ENCODE data around the gene SRGAP3. TPM values are rescaled to one million over a fixed set of nuclear protein-coding genes. Genes with fewer than 3 reads are reported as not detected.

SRGAP3 gene
- total and polyA plus RNA-seq, 2 donors (not counting 1 experiment from before 2014, with no cell fraction given), result 1.4 to 1.5 TPM

DNA sequence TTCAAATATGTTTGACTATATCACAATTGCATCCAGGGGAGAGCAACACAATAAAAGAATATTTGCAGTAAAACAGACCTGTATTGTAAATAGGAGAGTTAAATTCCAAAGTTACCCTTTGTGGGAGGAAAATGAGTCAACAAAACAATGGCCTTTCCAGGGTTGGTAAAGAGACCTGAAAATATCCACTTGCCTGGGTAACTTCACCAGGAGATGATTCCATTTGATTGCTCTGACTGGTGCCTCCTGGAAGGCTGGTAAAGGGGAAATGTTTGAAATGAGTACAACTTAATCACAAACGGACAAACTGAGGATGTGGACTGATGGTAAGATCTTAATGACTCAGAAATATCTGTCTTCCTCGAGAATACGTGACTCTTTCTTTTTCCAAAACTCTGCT lies 43.6 kb upstream of the SRGAP3 start:
- no peaks in the 10 kb centered on the region for H3K9me3 Mint-ChIP-seq (ENCODE audit: insufficient read depth)
- no peaks in the 10 kb centered on the region for H4K20me1 ChIP-seq (ENCODE audit: control insufficient read depth, insufficient read depth, low read length, poor library complexity, severe bottlenecking)
- ChIA-PET CTCF (interaction anchor here (0.6 kb wide), 1 partner anchor 784 kb away, joined by 3 read pairs; no protein-coding TSS in a partner anchor), POLR2A (no interaction called here)
- no peaks in the 10 kb centered on the region for H3K79me2 ChIP-seq (ENCODE audit: control insufficient read depth, insufficient read depth, low read length)
- no peak overlapping the region for H3K9ac ChIP-seq (ENCODE audit: low read length)
- H3K4me3 ChIP-seq (ENCODE audit: control extremely low read depth in 1 of 5, extremely low read depth in 1 of 5, insufficient read depth in 1 of 5, low read depth in 2 of 5, low read length in 4 of 5), result no peak overlapping the region
- H3K4me2 ChIP-seq (replicated peaks; ENCODE audit: low read depth, low read length, poor library complexity, severe bottlenecking), result no peak overlapping the region
- H3K27me3 Mint-ChIP-seq, result peaks cover 42% of the 10 kb centered on the region
- H3K27ac ChIP-seq (ENCODE audit: low read length in 2 of 2), result no peak overlapping the region
- peaks cover 0 to 4% (median 0%) of the 10 kb centered on the region in 4 experiments for H3K27me3 ChIP-seq (replicated peaks in 1 of 4; ENCODE audit: control extremely low read depth in 1 of 4, control insufficient read depth in 3 of 4, insufficient read depth in 4 of 4, low read length in 3 of 4)
- TF ChIP-seq, protein P1, sequence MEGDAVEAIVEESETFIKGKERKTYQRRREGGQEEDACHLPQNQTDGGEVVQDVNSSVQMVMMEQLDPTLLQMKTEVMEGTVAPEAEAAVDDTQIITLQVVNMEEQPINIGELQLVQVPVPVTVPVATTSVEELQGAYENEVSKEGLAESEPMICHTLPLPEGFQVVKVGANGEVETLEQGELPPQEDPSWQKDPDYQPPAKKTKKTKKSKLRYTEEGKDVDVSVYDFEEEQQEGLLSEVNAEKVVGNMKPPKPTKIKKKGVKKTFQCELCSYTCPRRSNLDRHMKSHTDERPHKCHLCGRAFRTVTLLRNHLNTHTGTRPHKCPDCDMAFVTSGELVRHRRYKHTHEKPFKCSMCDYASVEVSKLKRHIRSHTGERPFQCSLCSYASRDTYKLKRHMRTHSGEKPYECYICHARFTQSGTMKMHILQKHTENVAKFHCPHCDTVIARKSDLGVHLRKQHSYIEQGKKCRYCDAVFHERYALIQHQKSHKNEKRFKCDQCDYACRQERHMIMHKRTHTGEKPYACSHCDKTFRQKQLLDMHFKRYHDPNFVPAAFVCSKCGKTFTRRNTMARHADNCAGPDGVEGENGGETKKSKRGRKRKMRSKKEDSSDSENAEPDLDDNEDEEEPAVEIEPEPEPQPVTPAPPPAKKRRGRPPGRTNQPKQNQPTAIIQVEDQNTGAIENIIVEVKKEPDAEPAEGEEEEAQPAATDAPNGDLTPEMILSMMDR (IDR thresholded peaks at IDR 0.05), result no peak
- no peak for TF ChIP-seq EZH2 (IDR thresholded peaks at IDR 0.05; ENCODE audit: borderline replicate concordance, insufficient read depth, low read depth, low read length, poor library complexity, severe bottlenecking)
- H3K27ac Mint-ChIP-seq, result no peak overlapping the region
- no peaks in the 10 kb centered on the region for H3K9me3 ChIP-seq (ENCODE audit: control extremely low read depth in 1 of 3, control insufficient read depth in 2 of 3, insufficient read depth in 1 of 3, low read length in 2 of 3)
- no peaks in the 10 kb centered on the region for H3K4me1 Mint-ChIP-seq
- no peaks in the 10 kb centered on the region for H3K36me3 ChIP-seq (replicated peaks in 1 of 2; ENCODE audit: control extremely low read depth in 1 of 2, control insufficient read depth in 1 of 2, extremely low read depth in 1 of 2, insufficient read depth in 2 of 2, low read length in 1 of 2)
- intact Hi-C loops (cut with micrococcal nuclease), result no loop called here
- 100% methylated on average over 1 of the region's 3 CpGs for WGBS (ENCODE audit: insufficient coverage)
- H3K4me1 ChIP-seq (ENCODE audit: control insufficient read depth in 2 of 2, insufficient read depth in 2 of 2, low read length in 2 of 2), result no peaks in the 10 kb centered on the region
- DNase-seq, result no peak
- no peak overlapping the region for H2AFZ ChIP-seq (ENCODE audit: insufficient read depth, low read depth, low read length, poor library complexity, severe bottlenecking)
- ATAC-seq (ENCODE audit: low read depth), result no peak
- H3K4me3 Mint-ChIP-seq, result no peak overlapping the region

DNA sequence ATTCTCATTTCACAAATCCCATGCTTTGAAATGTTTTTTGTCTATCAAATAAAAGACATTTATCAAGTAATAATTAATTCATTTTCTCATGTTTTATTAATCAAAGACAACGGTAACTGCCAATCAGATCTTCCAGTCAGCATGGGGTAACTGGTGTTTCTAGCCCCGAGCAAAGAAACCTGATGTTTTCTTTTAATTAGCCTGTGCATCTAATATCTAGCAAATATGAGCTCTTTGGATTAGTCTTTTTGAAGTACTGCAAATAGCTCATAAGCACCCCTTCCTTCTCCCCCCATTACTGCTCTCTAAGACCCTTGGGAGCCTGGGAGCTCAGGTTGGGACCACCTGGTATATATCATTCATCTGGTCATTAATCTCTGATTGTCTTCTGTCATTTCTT lies 43.1 kb upstream of the SRGAP3 start:
- ChIA-PET CTCF (interaction anchor here (0.6 kb wide), 1 partner anchor 783 kb away, joined by 3 read pairs; no protein-coding TSS in a partner anchor), POLR2A (no interaction called here)
- no peak overlapping the region for H3K27ac ChIP-seq (ENCODE audit: low read length in 2 of 2)
- no peak overlapping the region for H3K4me2 ChIP-seq (replicated peaks; ENCODE audit: low read depth, low read length, poor library complexity, severe bottlenecking)
- no peaks in the 10 kb centered on the region for H3K36me3 ChIP-seq (replicated peaks in 1 of 2; ENCODE audit: control extremely low read depth in 1 of 2, control insufficient read depth in 1 of 2, extremely low read depth in 1 of 2, insufficient read depth in 2 of 2, low read length in 1 of 2)
- Mint-ChIP-seq H3K9me3 (ENCODE audit: insufficient read depth) (no peaks in the 10 kb centered on the region), H3K27me3 (peaks cover 42% of the 10 kb centered on the region), H3K27ac (no peak overlapping the region), H3K4me1 (no peaks in the 10 kb centered on the region), H3K4me3 (no peak overlapping the region)
- no peaks in the 10 kb centered on the region for H3K4me1 ChIP-seq (ENCODE audit: control insufficient read depth in 2 of 2, insufficient read depth in 2 of 2, low read length in 2 of 2)
- no peak overlapping the region for H2AFZ ChIP-seq (ENCODE audit: insufficient read depth, low read depth, low read length, poor library complexity, severe bottlenecking)
- peaks cover 0 to 4% (median 0%) of the 10 kb centered on the region in 4 experiments for H3K27me3 ChIP-seq (replicated peaks in 1 of 4; ENCODE audit: control extremely low read depth in 1 of 4, control insufficient read depth in 3 of 4, insufficient read depth in 4 of 4, low read length in 3 of 4)
- no peaks in the 10 kb centered on the region for H3K9me3 ChIP-seq (ENCODE audit: control extremely low read depth in 1 of 3, control insufficient read depth in 2 of 3, insufficient read depth in 1 of 3, low read length in 2 of 3)
- no peaks in the 10 kb centered on the region for H3K79me2 ChIP-seq (ENCODE audit: control insufficient read depth, insufficient read depth, low read length)
- ATAC-seq (ENCODE audit: low read depth) (no peak), DNase-seq (no peak)
- no peak overlapping the region for H3K9ac ChIP-seq (ENCODE audit: low read length)
- TF ChIP-seq, protein P1 (IDR thresholded peaks at IDR 0.05), result no peak
- intact Hi-C loops (cut with micrococcal nuclease), result no loop called here
- H3K4me3 ChIP-seq (ENCODE audit: control extremely low read depth in 1 of 5, extremely low read depth in 1 of 5, insufficient read depth in 1 of 5, low read depth in 2 of 5, low read length in 4 of 5), result no peak overlapping the region
- WGBS (ENCODE audit: insufficient coverage), result no CpG with 5 or more reads among the region's 2 CpGs
- H4K20me1 ChIP-seq (ENCODE audit: control insufficient read depth, insufficient read depth, low read length, poor library complexity, severe bottlenecking), result no peaks in the 10 kb centered on the region

Data from B cell (primary cell).